Coronary artery (tissue), 2 donors: Measurements from ENCODE around the gene FOXK1.

ENCODE experiments used
- DNase-seq: peaks from one replicate; pipeline ENCODE4 v3.0.0-alpha.2; 2017; ENCODE audit warnings: low spot score
- H3K27ac ChIP-seq, 2 donors: fragments of 200-600 bp; sonication (generic); one replicate each; pipeline ENCODE4 v1.5.1; 2016 to 2019
- H3K4me3 ChIP-seq: fragments of 200-600 bp; sonication (generic); 2 replicates; pipeline ENCODE4 v1.5.1; 2016; ENCODE audit warnings: mild to moderate bottlenecking, moderate library complexity
- CTCF ChIP-seq: fragments of 200-600 bp; sonication (generic); IDR thresholded peaks from one replicate; pipeline ENCODE4 v1.5.1; 2019; ENCODE audit warnings: antibody characterized with exemption

Gene FOXK1

GRCh38 chr7:4749798-4750197 is 67.7 kb downstream of the FOXK1 start:
- no peak for DNase-seq
- no peak overlapping the region for H3K4me3 ChIP-seq
- TF ChIP-seq CTCF, result no peak
- H3K27ac ChIP-seq, result peak overlapping the region in 1 of 2 donors; percentile 21

- Histone ChIP-seq H3K4me3 (no peak overlapping the region), H3K27ac (peak overlapping the region; percentile 7 to 30)
- no peak for TF ChIP-seq CTCF
- DNase-seq, result no peak
Observed at GRCh38 chr7:4751398-4751947, 69.4 kb downstream of the FOXK1 start.

GRCh38 chr7:4753598-4754432 is 71.7 kb downstream of the FOXK1 start:
- H3K4me3 ChIP-seq, result no peak overlapping the region
- DNase-seq, result no peak
- H3K27ac ChIP-seq, result peak overlapping the region in 1 of 2 donors; percentile 3
- peak; percentile 80 for TF ChIP-seq CTCF

DNA sequence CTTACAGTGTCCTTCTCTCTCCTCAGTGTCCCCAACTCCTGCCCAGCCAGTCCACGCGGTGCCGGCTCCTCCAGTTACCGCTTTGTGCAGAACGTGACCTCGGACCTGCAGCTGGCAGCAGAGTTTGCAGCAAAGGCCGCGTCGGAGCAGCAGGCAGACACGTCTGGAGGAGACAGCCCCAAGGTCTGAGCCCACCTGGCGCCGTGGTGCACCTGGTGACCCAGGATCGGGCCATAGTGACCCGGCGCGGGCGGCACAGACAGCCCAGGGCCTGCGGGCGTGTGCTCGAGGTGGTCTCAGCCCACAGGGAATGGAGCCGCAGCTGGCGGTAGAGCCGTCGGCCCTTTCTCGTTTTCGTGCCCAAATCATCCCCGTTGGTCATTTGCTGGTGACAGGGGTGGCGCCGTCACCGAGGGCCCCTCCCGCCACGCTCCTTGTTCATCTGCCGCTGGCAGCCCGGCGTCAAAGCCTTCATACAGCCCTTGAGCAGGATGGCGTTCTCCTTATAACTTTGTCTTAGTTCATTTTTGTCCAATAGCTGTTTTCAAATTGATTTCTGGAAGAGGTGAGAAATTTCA is 72.4 kb downstream of the FOXK1 start:
- no peak for DNase-seq
- Histone ChIP-seq H3K4me3 (no peak overlapping the region), H3K27ac (no peak overlapping the region)
- TF ChIP-seq CTCF, result no peak

- Histone ChIP-seq H3K27ac (no peak overlapping the region), H3K4me3 (no peak overlapping the region)
- TF ChIP-seq CTCF, result no peak
- DNase-seq, result no peak
Observed at GRCh38 chr7:4755045-4755444, 73.0 kb downstream of the FOXK1 start.

DNA sequence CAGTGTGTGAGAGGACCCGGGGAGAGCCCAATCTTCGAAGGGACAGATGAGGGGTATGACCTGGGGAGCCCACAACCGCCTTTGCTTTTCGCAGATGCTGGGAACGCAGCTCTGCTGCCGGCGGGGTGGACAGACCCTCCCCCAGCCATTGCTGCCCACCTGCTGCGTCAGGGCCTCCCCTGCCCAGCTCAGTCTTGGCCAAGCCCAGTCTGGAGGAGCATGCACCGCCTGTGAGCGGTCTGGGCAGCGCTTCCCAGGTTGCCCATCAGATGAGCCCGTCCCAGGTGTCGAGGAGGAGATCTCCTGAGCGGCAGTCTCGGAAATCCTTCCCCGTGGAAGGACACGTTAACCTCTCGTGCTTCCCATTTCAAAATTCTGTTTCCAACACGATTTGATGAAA is 76.0 kb downstream of the FOXK1 start:
- no peak overlapping the region for H3K27ac ChIP-seq
- DNase-seq, result no peak
- H3K4me3 ChIP-seq, result no peak overlapping the region
- no peak for TF ChIP-seq CTCF
